NK-92 (cell line): ENCODE measurements around the gene C19orf38.
"Not testable (repeated sequence)": the region's sequence is repeated elsewhere in the genome, so short reads cannot be mapped to it uniquely, and the experiment has no call there.

ENCODE experiments used
- DNase-seq: peaks from one replicate; lab custom pipeline; 2025; ENCODE audit not compliant: unreplicated experiment; lab: John Stamatoyannopoulos, UW

The C19orf38 gene

GRCh38 chr19:10872546-10873107, 24.4 kb downstream of the C19orf38 start:
- DNase-seq: no peak

GRCh38 chr19:10874024-10874423, 25.8 kb downstream of the C19orf38 start:
- no peak for DNase-seq

- no peak for DNase-seq
Measured at GRCh38 chr19:10876459-10877240, 28.4 kb downstream of the C19orf38 start.

GRCh38 chr19:10877608-10878007, 29.4 kb downstream of the C19orf38 start:
- DNase-seq: not testable (repeated sequence)

DNA sequence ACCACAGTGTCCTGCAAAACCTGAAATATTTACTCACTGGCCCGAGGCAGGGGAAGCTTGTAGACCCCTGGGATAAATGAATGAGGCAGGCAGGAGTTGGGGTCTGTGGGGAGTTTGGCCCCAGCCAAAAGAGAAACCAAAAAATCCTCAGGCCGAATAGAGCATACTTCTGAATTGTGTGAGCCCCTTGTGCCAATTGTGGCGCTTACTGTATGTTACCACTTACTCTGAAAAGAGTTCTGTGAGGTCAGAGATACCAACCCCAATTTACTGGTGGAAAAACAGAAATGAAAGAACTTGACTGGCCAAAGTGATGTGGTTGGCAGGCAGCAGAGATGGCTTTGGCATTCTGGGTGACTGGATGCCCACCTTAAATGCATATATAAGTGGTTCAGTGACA, 30.0 kb downstream of the C19orf38 start:
- DNase-seq: no peak

DNA sequence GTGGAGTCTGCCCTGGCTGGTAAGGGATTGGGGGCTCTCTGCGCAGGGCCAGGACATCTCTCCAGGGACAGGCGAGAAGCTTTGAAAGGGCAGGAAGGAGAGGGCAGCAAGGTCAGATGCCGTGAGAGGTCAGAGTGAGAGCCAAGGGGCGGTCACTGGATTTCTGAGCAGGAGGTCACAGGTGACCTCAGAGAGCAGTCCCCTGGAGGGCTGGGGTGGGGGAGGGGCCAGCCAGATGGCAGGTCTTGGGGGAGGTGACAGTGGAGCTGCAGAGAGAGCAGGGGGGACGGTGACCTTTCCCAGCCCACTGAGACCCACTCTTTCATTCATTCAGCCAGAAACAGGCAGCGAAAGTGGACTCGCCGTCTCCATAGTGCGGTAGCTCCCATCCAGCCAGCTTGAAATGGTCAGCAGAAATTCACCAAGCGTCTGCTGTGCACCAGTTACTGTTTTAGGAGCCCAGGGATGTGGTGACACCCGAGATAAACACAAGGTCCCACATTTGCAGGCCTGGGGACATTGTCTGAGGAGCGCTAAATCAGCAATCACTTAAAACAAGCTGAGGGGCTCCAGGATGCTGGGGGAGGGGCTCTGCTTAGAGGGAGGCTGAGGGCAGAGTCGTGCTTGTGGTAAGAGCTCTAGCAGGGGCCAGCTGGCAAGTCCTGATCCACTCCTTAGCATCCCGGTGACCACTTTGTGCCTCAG, 33.3 kb downstream of the C19orf38 start:
- DNase-seq: no peak

- no peak for DNase-seq
Measured at GRCh38 chr19:10882108-10882457, 33.9 kb downstream of the C19orf38 start.

DNA sequence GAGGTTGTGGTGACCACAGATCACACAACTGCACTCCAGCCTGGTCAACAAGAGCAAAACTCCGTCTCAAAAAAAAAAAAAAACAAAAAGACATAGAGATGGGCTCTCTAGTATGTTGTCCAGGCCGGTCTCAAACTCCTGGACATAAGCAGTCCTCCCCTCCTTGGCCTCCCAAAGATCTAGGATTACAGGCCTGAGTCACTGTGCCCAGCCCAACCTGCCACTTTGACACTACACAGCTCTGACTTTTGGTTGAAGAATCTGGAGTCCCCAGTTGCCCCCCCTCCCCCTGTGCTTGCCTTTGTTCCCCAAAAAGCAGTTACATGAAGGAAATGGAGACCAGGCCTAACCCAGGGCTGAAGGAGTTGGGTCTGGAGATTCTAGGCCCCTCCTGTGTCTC, 36.1 kb downstream of the C19orf38 start:
- no peak for DNase-seq

GRCh38 chr19:10885201-10886169, 37.3 kb downstream of the C19orf38 start:
- no peak for DNase-seq

- no peak for DNase-seq
Measured at GRCh38 chr19:10887616-10888367, 39.6 kb downstream of the C19orf38 start.

GRCh38 chr19:10888421-10888866, 40.2 kb downstream of the C19orf38 start:
- DNase-seq: no peak

GRCh38 chr19:10889880-10890279, 41.7 kb downstream of the C19orf38 start:
- DNase-seq: no peak

- DNase-seq: no peak
Measured at GRCh38 chr19:10891405-10892086, 43.3 kb downstream of the C19orf38 start.

DNA sequence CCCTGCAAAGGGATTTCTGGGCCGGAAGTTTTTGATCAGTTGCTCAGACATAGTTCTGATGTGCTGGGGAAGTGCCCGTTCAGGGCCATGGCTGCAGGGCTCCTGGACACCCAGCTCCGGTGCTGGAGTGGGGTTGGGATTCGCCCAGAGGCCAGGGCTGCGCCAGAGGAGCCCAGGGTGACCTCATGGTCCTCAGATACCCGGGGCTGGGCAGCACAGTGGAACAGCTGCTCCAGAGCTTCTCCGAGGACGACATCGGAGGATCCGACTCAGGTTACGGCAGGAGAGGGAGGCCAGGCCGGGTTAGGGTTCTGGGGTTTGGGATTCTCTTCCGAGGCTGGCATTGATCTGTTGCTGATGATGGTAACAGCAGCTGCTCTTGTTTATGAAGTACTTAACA, 44.0 kb downstream of the C19orf38 start:
- no peak for DNase-seq

- no peak for DNase-seq
Measured at GRCh38 chr19:10894911-10895213, 46.6 kb downstream of the C19orf38 start.

DNA sequence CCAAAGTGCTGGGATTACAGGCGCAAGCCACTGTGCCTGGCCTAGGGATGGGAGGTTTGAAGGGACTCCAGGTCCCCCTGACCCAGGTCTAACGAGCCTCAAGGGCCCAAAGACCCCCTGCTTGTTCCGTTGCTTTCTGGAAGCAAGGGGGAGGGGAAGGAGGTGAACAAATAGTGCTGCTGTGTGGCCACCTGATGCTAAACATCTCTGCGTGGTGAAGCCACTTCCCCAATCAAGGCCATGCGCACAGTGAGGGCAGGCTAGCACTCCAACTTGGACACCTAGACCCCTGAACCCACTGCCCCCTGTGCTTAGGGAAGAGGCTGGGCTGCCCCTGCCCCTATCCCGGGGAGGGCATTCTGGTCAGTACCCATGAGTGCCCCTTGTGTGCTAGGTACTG, 47.1 kb downstream of the C19orf38 start:
- DNase-seq: no peak

- DNase-seq: no peak
Measured at GRCh38 chr19:10895920-10896319, 47.7 kb downstream of the C19orf38 start.

GRCh38 chr19:10896851-10897526, 48.8 kb downstream of the C19orf38 start:
- no peak for DNase-seq

DNA sequence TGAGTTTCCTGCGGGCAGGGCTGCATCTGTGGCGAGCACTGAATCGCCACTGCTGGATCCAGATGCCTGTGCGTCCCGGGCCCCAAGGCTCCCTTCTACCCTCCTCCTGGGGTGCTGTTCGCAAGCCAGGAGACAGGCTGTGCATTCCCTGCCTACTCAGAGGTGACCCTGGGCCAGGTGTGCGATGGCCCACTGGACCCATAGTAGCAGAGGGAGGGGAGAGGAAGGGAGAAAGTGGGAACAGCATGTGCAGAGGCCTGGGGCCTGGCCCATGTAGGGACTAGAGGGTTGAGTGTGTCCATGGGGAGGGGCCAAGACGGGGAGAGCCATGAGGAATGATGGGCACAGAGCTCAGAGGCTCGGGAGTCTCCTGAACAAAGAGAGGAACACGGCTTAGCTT, 50.4 kb downstream of the C19orf38 start:
- no peak for DNase-seq
